HepG2 (cell line): Measurements from ENCODE around the gene NDEL1.

Experiments used
- CTCF ChIP-seq: sonication (generic); formaldehyde crosslinking; IDR thresholded peaks from 2 replicates; pipeline ENCODE4 v1.5.0; 2020; ENCODE audit warnings: mild to moderate bottlenecking, missing genetic modification reagents, moderate library complexity
- SALL2 ChIP-seq: sonication (generic); formaldehyde crosslinking; IDR thresholded peaks from 2 replicates; pipeline ENCODE4 v1.8.1; 2023; ENCODE audit warnings: mild to moderate bottlenecking, missing genetic modification reagents, inconsistent platforms
- TGIF2 ChIP-seq: IDR thresholded peaks from 2 replicates; pipeline ENCODE4 v1.6.1; 2016; ENCODE audit warnings: control low read depth, missing compliant biosample characterization
- ZNF280B ChIP-seq: sonication (generic); formaldehyde crosslinking; IDR thresholded peaks from 2 replicates; pipeline ENCODE4 v1.5.0; 2020; ENCODE audit warnings: missing genetic modification reagents, mild to moderate bottlenecking, borderline replicate concordance
- ZNF280D ChIP-seq: sonication (generic); formaldehyde crosslinking; IDR thresholded peaks from 2 replicates; pipeline ENCODE4 v1.5.1; 2020; ENCODE audit warnings: mild to moderate bottlenecking, missing genetic modification reagents
- ZNF503 ChIP-seq: sonication (generic); formaldehyde crosslinking; IDR thresholded peaks from 2 replicates; pipeline ENCODE4 v1.4.0; 2020; ENCODE audit warnings: missing genetic modification reagents
- ZNF619 ChIP-seq: sonication (generic); formaldehyde crosslinking; IDR thresholded peaks from 2 replicates; pipeline ENCODE4 v1.4.0; 2020; ENCODE audit warnings: mild to moderate bottlenecking, missing genetic modification reagents
- ZNF713 ChIP-seq: sonication (generic); formaldehyde crosslinking; IDR thresholded peaks from 2 replicates; pipeline ENCODE4 v1.4.0; 2020; ENCODE audit warnings: mild to moderate bottlenecking, missing genetic modification reagents

- TF ChIP-seq ZNF713, result no peak
- no peak for TF ChIP-seq SALL2 (CRISPR knock-in tag)
- TF ChIP-seq CTCF (CRISPR knock-in tag), result no peak
- TF ChIP-seq ZNF619 (CRISPR knock-in tag), result no peak
- TF ChIP-seq ZNF280D (CRISPR knock-in tag), result no peak
- no peak for TF ChIP-seq TGIF2 (CRISPR knock-in tag)
- no peak for TF ChIP-seq ZNF280B (CRISPR knock-in tag)
- no peak for TF ChIP-seq ZNF503 (CRISPR knock-in tag)
Observed at GRCh38 chr17:8445536-8445935, 9.9 kb downstream of the NDEL1 start.
